Fibroblast of skin of left quadriceps (primary cell): ENCODE data around the gene OR6P1.

Experiments used
- DNase-seq, 2 experiments: peaks; one replicate each; pipeline ENCODE4 v3.0.0-alpha.2; 2013; ENCODE audit warnings: low read depth in 2 of 2

The OR6P1 gene, protein sequence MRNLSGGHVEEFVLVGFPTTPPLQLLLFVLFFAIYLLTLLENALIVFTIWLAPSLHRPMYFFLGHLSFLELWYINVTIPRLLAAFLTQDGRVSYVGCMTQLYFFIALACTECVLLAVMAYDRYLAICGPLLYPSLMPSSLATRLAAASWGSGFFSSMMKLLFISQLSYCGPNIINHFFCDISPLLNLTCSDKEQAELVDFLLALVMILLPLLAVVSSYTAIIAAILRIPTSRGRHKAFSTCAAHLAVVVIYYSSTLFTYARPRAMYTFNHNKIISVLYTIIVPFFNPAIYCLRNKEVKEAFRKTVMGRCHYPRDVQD

DNA sequence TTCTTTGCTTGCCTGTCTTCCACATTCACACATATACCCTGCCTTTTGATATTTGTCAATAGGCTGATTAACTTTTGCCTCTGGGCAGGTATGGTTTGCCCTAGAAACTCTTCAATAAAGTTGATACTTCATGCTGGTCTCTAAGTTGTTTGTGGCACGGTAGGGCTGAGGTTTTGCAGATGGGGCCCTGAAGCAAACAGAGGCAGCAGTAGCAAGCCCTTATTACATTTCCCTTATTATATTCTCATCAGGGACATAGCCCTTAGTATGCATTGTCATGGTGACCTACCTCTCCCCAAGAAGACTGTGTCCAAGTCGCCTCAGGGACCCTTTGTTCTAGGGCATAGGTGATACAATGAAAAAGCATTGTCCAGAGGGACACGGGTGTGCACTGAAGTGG lies at the start of gene OR6P1:
Gene OR6P1 (minus strand): TSS at position 101 of the 400 bp plus-strand sequence. CDS start 6,976 bp downstream, outside the sequence.
- DNase-seq, result no peak

- no peak for DNase-seq
These were observed 43.4 kb upstream of the OR6P1 start for GRCh38 chr1:158613764-158614163.

GRCh38 chr1:158611916-158612315 lies 41.5 kb upstream of the OR6P1 start:
- DNase-seq, result no peak

- DNase-seq, result no peak
These were observed 36.9 kb upstream of the OR6P1 start for GRCh38 chr1:158607296-158607695.

- DNase-seq, result no peak
These were observed 34.6 kb upstream of the OR6P1 start, which contains the start of gene OR10Z1 for GRCh38 chr1:158604968-158605367. Gene OR10Z1, plus strand, starts transcription at chr1:158605268. Its CDS starts 1,171 bp downstream, at chr1:158606439.

DNA sequence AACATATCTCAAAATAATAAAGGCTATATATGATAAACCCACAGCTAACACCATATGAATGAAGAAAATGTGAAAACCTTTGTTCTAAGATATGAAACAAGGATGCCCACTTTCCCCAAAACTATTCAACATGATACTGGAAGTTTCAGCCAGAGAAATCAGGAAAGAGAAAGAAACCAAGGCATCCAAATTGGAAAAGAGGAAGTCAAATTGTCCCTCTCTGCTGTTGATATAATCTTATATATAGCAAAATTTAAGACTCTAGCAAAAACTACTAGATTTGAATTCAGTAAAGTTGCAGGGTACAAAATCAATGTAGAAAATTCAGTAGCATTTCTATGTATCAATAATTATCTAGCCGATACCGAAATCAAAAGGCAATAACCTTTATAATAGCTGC lies 30.4 kb upstream of the OR6P1 start:
- no peak for DNase-seq

DNA sequence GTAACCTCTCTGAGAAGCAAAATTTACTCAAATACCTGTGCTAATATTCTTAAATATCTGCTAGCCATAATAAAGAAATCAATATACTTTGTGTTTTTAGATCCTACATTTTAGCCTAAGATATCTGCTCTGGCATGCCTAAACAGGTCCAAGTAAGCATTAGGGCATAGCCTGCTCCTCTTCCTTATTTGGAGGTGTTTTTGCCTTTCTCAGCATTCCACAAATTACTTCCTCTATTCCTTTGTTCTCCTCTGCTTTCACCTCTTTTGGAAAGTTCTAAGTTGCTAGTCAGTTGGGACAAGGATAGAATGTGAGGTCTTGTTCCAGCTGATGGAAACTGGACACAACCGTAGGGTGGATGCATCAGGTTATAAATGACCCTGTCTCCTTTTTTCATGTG lies 16.6 kb upstream of the OR6P1 start:
- no peak for DNase-seq

GRCh38 chr1:158583962-158584361 lies 13.6 kb upstream of the OR6P1 start:
- no peak for DNase-seq

GRCh38 chr1:158579733-158580132 lies 9.4 kb upstream of the OR6P1 start, which contains the start of gene OR10X1:
Gene OR10X1, minus strand, starts transcription at chr1:158579899. Its CDS starts 0 bp downstream, at chr1:158579899.
- no peak for DNase-seq

- no peak for DNase-seq
These were observed 7.2 kb upstream of the OR6P1 start for GRCh38 chr1:158577561-158577960.

DNA sequence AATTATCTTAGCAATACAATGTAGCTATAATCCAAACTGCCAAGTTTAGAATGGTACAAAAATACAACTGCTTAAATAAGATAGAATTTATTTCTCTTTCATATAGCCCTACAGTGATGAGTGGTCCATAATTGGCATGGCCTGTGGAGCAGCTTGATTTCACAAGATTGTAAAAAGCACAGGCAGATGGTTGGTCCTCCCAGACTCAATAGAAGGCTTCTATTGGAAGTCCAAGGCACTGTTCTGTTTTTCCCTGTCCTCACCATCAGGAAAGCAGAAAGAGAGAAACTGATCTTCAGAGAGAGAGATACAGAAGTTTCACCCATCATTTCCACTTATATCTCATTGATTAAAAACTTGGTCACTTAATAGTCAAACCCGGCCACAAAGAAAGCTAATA lies 1.8 kb upstream of the OR6P1 start:
- DNase-seq, result no peak

- no peak for DNase-seq
These were observed 5.8 kb downstream of the OR6P1 start for GRCh38 chr1:158564608-158565007.

GRCh38 chr1:158563853-158564252 lies 6.5 kb downstream of the OR6P1 start:
- no peak for DNase-seq

DNA sequence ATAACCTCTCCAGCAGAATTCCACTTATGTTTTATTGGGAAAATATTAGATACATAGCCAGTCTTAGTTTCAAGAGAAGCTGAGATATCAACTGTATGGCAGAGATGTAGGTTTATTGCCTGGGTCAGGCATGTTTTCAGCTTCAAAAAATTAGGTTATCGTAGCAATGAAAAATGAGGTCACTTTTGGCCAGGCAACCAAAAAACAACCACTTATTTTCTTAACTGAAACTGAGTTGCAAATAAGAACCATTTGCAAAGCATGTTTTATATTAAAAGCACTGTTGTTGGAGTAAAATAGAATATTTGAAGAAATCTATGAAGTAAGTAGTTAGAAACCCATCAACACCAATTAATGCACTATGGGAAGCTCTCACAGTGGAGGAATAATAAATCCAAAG lies 10.7 kb downstream of the OR6P1 start:
- DNase-seq, result no peak

DNA sequence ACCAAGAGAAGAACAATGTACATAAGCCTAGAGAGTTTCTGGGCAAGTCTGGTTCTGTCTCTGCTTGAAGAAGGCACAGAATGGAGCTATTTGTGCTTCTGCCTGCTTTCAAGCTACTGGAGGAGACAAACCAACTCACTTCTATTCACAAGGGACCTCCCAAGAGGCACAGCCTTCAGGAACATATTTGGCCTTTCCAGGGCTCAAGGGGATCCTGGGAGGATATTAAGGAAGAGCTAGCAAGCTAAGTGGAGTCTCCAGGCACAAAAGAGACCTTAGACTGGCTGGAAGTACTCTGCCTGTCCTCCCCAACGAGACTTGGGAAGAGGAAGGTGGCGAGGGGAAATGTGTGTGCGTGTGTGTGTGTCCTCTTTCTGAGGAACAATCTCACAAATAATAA lies 16.0 kb downstream of the OR6P1 start, which contains the start of gene OR6Y1:
Gene OR6Y1 (minus strand): TSS at position 54 of the 400 bp plus-strand sequence. CDS start 6,300 bp downstream, outside the sequence.
- DNase-seq, result no peak

GRCh38 chr1:158552296-158552695 lies 18.1 kb downstream of the OR6P1 start:
- no peak for DNase-seq

DNA sequence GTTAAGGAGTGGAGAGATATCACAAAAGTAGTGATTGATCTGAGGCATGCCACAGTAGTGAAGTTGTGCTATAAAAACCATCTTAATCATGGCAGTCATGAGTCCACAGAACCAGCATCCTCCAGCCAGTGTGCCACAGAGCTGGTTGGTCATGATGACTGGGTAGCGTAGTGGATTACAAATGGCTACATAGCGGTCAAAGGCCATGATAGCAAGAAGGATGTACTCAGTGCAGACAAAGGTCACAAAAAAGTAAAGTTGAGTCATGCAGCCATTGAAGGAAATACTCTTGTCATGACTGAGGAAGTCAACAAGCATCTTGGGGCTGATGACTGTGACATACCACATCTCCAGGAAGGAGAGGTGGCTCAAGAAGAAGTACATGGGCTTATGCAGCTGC lies 22.8 kb downstream of the OR6P1 start:
- no peak for DNase-seq

DNA sequence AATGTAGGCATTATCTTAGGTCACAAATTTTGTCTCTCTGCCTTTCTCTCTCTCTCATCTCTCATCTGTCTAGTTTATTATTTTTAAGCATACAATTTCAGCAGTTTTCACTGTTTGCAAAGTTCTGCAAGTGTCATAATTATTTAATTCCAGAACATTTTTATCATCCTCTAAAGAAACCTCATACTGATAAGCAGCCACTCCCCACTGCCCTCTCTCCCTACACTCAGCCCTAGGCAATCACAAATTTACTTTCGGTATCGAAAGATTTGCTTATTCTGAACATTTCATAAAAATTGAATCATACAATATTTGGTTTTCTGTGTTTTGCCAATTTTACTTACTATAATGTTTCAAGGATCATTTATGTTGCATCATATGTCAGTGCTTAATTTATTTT lies 32.8 kb downstream of the OR6P1 start:
- DNase-seq, result no peak

GRCh38 chr1:158534496-158534895 lies 35.9 kb downstream of the OR6P1 start:
- no peak for DNase-seq

GRCh38 chr1:158527190-158527815 lies 43.1 kb downstream of the OR6P1 start:
- DNase-seq, result no peak

DNA sequence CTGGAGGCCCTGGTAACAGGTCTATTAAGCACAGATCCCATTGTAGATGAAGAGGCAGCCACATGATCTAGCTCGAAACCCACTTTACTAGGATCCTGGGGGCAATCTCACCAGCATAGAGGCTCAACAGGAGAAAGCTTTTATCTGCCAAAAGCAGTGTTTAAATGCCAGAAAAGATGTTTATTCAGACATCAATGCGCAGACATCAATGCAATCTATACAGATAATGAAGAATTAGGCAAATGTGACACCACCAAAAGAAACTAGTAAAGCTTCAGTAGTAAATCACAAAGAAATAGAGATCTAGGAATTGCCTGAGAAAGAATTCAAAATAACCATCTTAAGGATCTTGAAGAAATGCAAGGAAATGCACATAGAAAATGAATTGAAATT lies 48.7 kb downstream of the OR6P1 start:
- DNase-seq, result no peak

- no peak for DNase-seq
These were observed 49.3 kb downstream of the OR6P1 start for GRCh38 chr1:158520955-158521665.

DNA sequence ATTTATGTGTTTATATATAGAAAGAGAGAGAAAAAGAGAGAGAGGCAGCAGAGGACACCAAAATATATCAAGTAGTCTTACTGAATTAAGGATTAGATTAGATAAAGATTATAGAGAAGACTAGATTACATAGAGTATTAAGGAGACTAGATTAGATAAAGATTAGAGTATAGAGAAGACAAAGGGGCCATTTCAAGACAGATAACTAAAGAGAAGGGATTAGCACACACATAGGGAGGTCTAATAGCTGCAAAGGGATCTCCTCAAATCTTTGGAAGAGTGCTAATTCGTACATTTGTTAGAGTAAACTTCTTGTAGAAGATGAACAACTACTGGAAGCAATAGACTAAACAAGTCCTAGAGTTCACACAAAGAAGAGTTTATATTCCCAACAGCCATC lies 50.4 kb downstream of the OR6P1 start:
- DNase-seq, result no peak
